Chondrocyte (in vitro differentiated cells): Measurements from ENCODE around the gene ANO3. TPM values are rescaled to one million over a fixed set of nuclear protein-coding genes. Genes with fewer than 3 reads are reported as not detected.

ENCODE experiments used
- DNase-seq: peaks from one replicate; pipeline ENCODE4 v3.0.0; 2021; ENCODE audit warnings: mixed read lengths, low spot score
- H3K27ac Mint-ChIP-seq: one replicate; pipeline ENCODE4 v1.8.0; 2021; ENCODE audit warnings: mild to moderate bottlenecking, moderate library complexity, mixed read lengths; ENCODE audit not compliant: unreplicated experiment
- H3K27me3 Mint-ChIP-seq: 2 replicates; pipeline ENCODE4 v1.8.0; 2021; ENCODE audit warnings: low read depth, mixed read lengths
- H3K36me3 Mint-ChIP-seq: 2 replicates; pipeline ENCODE4 v1.8.0; 2021; ENCODE audit warnings: low read depth, mixed read lengths
- H3K4me1 Mint-ChIP-seq: 2 replicates; pipeline ENCODE4 v1.8.0; 2021; ENCODE audit warnings: low read depth, mild to moderate bottlenecking, mixed read lengths
- H3K4me3 Mint-ChIP-seq: one replicate; pipeline ENCODE4 v1.8.0; 2021; ENCODE audit warnings: mild to moderate bottlenecking, moderate library complexity, mixed read lengths; ENCODE audit not compliant: unreplicated experiment
- H3K9me3 Mint-ChIP-seq: 2 replicates; pipeline ENCODE4 v1.8.0; 2021; ENCODE audit warnings: low read depth, mixed read lengths
- CTCF ChIP-seq: fragments of 200-600 bp; sonication (generic); IDR thresholded peaks from 2 replicates; pipeline ENCODE4 v1.5.0; 2021; ENCODE audit warnings: antibody characterized with exemption, mild to moderate bottlenecking, moderate library complexity
- total RNA-seq: library from RNA; stranded (reverse); gene quantifications from 3 replicates; pipeline ENCODE4 v1.2.1, GENCODE V29; 2021

The ANO3 gene
- total RNA-seq, 1 donor from 2014 or later, result 0.07 TPM

GRCh38 chr11:26571861-26572654 lies 240.1 kb downstream of the ANO3 start, which contains the start of gene MUC15:
Gene MUC15 (minus strand): TSS chr11:26572263. CDS start chr11:26567094, 5,169 bp downstream.
- Mint-ChIP-seq H3K4me3 (no peak within 1 kb of the TSS), H3K9me3 (no peaks in the 10 kb centered on the region), H3K4me1 (peaks cover 3% of the 10 kb centered on the region), H3K27ac (no peak within 1 kb of the TSS), H3K36me3 (no peaks in the 10 kb centered on the region), H3K27me3 (peaks cover 5% of the 10 kb centered on the region)
- TF ChIP-seq CTCF, result no peak
- DNase-seq, result no peak

GRCh38 chr11:26572770-26573402 lies 241.0 kb downstream of the ANO3 start:
- Mint-ChIP-seq H3K4me3 (no peak overlapping the region), H3K4me1 (peaks cover 3% of the 10 kb centered on the region), H3K27ac (no peak overlapping the region), H3K36me3 (no peaks in the 10 kb centered on the region), H3K9me3 (no peaks in the 10 kb centered on the region), H3K27me3 (peaks cover 4% of the 10 kb centered on the region)
- TF ChIP-seq CTCF, result no peak
- no peak for DNase-seq

DNA sequence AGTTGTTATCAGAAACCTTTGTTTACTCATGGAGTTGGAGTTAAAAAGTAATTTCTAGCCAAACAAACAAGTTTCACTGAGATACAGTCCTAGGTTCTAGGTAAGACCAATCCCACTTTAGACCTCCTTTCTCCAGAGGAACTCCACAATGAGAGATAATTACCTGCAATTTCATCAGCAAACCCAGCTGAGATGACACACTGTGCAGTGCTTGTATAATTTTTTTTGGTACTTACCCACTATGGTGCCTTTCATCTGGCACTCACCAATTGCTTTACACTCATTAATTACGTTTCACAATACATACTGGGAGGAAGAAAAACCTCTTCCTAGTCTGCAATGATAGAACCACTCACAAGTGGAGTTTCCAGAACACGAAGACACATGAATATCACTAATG lies 242.0 kb downstream of the ANO3 start:
- no peak for TF ChIP-seq CTCF
- Mint-ChIP-seq H3K27me3 (peaks cover 4% of the 10 kb centered on the region), H3K36me3 (no peaks in the 10 kb centered on the region), H3K27ac (no peak overlapping the region), H3K4me3 (no peak overlapping the region), H3K4me1 (peaks cover 3% of the 10 kb centered on the region), H3K9me3 (no peaks in the 10 kb centered on the region)
- DNase-seq, result no peak

DNA sequence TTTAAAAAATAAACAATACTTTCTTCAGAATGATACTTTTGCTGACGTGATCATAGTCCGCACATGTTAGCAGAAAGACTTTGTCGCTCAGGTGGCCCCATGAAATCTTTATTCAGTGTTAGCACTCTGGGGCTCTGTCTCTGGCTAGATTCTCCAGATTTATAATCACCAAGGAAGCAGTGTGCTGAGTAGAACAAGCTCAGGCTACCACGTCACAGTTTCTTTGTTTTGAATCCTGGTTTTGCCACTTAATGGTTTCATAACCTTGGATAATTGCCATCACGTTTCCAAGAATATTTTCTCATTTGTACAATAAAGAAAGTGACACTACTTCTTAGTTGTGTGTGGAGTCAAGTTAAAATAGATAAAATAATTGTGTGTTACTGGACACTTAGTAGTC lies 244.0 kb downstream of the ANO3 start:
- H3K36me3 Mint-ChIP-seq, result no peaks in the 10 kb centered on the region
- no peak for DNase-seq

More for the DNA sequence above, 244.0 kb downstream of the ANO3 start:
- no peaks in the 10 kb centered on the region for H3K27me3 Mint-ChIP-seq
- no peak overlapping the region for H3K4me3 Mint-ChIP-seq
- H3K4me1 Mint-ChIP-seq, result peaks cover 6% of the 10 kb centered on the region
- TF ChIP-seq CTCF, result no peak
- H3K9me3 Mint-ChIP-seq, result no peaks in the 10 kb centered on the region
- no peak overlapping the region for H3K27ac Mint-ChIP-seq
